GM13976 (cell line): ENCODE measurements around the gene FAM3C.

Experiments used
- DNase-seq: peaks from one replicate; pipeline ENCODE4 v3.0.0; 2012; ENCODE audit warnings: low spot score
- in situ Hi-C: fragments of 300-500 bp; cut with MboI; formaldehyde crosslinking; loops from one replicate; pipeline ENCODE4 v1.12.0; 2022; ENCODE audit warnings: low sequenced_read_pairs, mixed read lengths, inconsistent platforms; ENCODE audit not compliant: unreplicated experiment
- TF ChIP-seq, protein P1 (sequence below): IDR thresholded peaks from 2 replicates; pipeline ENCODE4 v1.5.1; 2012; ENCODE audit warnings: borderline replicate concordance, mild to moderate bottlenecking; ENCODE audit not compliant: insufficient read depth; ENCODE audit errors: extremely low read depth, missing control alignments, control extremely low read depth

Gene FAM3C

GRCh38 chr7:121352323-121352722, 43.8 kb downstream of the FAM3C start:
- DNase-seq: no peak
- TF ChIP-seq, protein P1, sequence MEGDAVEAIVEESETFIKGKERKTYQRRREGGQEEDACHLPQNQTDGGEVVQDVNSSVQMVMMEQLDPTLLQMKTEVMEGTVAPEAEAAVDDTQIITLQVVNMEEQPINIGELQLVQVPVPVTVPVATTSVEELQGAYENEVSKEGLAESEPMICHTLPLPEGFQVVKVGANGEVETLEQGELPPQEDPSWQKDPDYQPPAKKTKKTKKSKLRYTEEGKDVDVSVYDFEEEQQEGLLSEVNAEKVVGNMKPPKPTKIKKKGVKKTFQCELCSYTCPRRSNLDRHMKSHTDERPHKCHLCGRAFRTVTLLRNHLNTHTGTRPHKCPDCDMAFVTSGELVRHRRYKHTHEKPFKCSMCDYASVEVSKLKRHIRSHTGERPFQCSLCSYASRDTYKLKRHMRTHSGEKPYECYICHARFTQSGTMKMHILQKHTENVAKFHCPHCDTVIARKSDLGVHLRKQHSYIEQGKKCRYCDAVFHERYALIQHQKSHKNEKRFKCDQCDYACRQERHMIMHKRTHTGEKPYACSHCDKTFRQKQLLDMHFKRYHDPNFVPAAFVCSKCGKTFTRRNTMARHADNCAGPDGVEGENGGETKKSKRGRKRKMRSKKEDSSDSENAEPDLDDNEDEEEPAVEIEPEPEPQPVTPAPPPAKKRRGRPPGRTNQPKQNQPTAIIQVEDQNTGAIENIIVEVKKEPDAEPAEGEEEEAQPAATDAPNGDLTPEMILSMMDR: no peak
- in situ Hi-C loops: no loop called here

- in situ Hi-C loops: no loop called here
- DNase-seq: no peak
- TF ChIP-seq, protein P1: no peak
Measured at GRCh38 chr7:121351682-121352081, 44.4 kb downstream of the FAM3C start.

DNA sequence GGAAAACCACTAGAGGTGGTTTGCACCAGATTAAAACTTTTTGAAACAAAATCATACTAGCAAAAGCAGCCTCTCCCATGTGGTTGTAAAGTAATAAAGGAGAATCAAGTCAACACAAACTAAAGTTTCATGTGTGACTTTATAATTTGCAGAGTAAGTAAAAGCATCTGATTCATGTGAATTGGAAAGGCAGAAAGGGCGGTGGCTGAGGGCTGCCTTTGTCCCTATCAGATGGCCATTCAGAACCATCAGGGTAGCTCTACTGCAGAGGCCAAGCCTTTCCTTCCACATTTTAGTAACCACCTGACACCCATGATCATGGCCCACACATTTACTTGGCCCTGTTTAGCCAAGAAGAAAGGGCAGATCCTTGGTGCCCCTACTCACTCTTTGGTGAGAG, 51.6 kb downstream of the FAM3C start:
- no peak for DNase-seq
- in situ Hi-C loops: loop anchor here (25.0 kb wide), 1 partner anchor 357 kb away; the partner anchor contains the start of gene CPED1
- TF ChIP-seq, protein P1: no peak

GRCh38 chr7:121344093-121344492, 52.0 kb downstream of the FAM3C start:
- in situ Hi-C loops: loop anchor here (25.0 kb wide), 1 partner anchor 357 kb away; the partner anchor contains the start of gene CPED1
- no peak for DNase-seq
- TF ChIP-seq, protein P1: no peak

- TF ChIP-seq, protein P1: no peak
- DNase-seq: no peak
- in situ Hi-C loops: loop anchor here (25.0 kb wide), 1 partner anchor 356 kb away; the partner anchor contains the start of gene CPED1
Measured at GRCh38 chr7:121343302-121343701, 52.8 kb downstream of the FAM3C start.

GRCh38 chr7:121342631-121343030, 53.5 kb downstream of the FAM3C start:
- no peak for DNase-seq
- TF ChIP-seq, protein P1: no peak
- in situ Hi-C loops: loop anchor here (25.0 kb wide), 1 partner anchor 355 kb away; the partner anchor contains the start of gene CPED1
